ENCODE data around the gene SPAG6.

DNA sequence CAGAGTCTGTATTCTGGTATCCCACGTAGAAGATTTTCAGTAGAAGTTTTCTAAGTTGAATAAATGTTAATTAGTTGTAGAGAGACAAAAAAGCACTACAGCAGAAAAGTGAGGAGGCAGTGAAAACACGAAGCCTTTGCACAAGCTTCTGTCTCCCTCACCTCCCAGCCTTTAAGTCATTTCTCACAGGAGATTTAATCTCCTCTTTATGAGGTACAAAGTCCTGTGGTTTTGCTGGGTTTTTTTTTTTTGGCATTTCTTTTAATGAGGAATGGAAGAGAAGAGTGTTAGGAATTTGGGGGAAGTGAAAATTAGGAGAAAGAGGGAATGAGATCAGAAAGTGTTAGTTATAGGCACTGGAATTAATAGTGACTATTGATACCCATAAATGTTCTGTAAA is 21.5 kb downstream of the SPAG6 start:
- TF ChIP-seq, protein P1, sequence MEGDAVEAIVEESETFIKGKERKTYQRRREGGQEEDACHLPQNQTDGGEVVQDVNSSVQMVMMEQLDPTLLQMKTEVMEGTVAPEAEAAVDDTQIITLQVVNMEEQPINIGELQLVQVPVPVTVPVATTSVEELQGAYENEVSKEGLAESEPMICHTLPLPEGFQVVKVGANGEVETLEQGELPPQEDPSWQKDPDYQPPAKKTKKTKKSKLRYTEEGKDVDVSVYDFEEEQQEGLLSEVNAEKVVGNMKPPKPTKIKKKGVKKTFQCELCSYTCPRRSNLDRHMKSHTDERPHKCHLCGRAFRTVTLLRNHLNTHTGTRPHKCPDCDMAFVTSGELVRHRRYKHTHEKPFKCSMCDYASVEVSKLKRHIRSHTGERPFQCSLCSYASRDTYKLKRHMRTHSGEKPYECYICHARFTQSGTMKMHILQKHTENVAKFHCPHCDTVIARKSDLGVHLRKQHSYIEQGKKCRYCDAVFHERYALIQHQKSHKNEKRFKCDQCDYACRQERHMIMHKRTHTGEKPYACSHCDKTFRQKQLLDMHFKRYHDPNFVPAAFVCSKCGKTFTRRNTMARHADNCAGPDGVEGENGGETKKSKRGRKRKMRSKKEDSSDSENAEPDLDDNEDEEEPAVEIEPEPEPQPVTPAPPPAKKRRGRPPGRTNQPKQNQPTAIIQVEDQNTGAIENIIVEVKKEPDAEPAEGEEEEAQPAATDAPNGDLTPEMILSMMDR (IDR thresholded peaks at IDR 0.05; ENCODE audit: low read length) = no peak
- TF ChIP-seq EZH2phosphoT487 (IDR thresholded peaks at IDR 0.05; ENCODE audit: low read length) = no peak
